ENCODE data around the gene IGFBP7.

Gene IGFBP7

GRCh38 chr4:57040510-57040909, 69.7 kb downstream of the IGFBP7 start:
- no peak for DNase-seq (ENCODE audit: low read depth)

GRCh38 chr4:57039345-57039744, 70.8 kb downstream of the IGFBP7 start:
- no peak for DNase-seq (ENCODE audit: low read depth)

- DNase-seq (ENCODE audit: low read depth), result no peak
These were observed 72.1 kb downstream of the IGFBP7 start for GRCh38 chr4:57037982-57038604.

GRCh38 chr4:57034520-57034919, 75.7 kb downstream of the IGFBP7 start:
- DNase-seq (ENCODE audit: low read depth), result no peak

GRCh38 chr4:57023104-57023503, 87.1 kb downstream of the IGFBP7 start:
- peak; percentile 73 for DNase-seq (ENCODE audit: low read depth)

GRCh38 chr4:57020467-57021101, 89.6 kb downstream of the IGFBP7 start:
- DNase-seq (ENCODE audit: low read depth), result peak; percentile 66

- no peak for DNase-seq (ENCODE audit: low read depth)
These were observed 91.2 kb downstream of the IGFBP7 start for GRCh38 chr4:57018980-57019379.

GRCh38 chr4:57013543-57014120, 96.6 kb downstream of the IGFBP7 start:
- no peak for DNase-seq (ENCODE audit: low read depth)

GRCh38 chr4:56999751-57000150, 110.4 kb downstream of the IGFBP7 start:
- DNase-seq (ENCODE audit: low read depth), result no peak

- peak; percentile 83 for DNase-seq (ENCODE audit: low read depth)
These were observed 114.7 kb downstream of the IGFBP7 start for GRCh38 chr4:56995525-56995924.

- no peak for DNase-seq (ENCODE audit: low read depth)
These were observed 119.9 kb downstream of the IGFBP7 start for GRCh38 chr4:56990109-56990905.

GRCh38 chr4:56986952-56987351, 123.2 kb downstream of the IGFBP7 start:
- DNase-seq (ENCODE audit: low read depth), result no peak

- no peak for DNase-seq (ENCODE audit: low read depth)
These were observed 124.0 kb downstream of the IGFBP7 start for GRCh38 chr4:56986192-56986591.

- no peak for DNase-seq (ENCODE audit: low read depth)
These were observed 128.4 kb downstream of the IGFBP7 start for GRCh38 chr4:56981795-56982201.

Data from GM04503 (cell line).